Neuronal stem cell (in vitro differentiated cells): ENCODE measurements around the gene WDR83.

ENCODE experiments used
- DNase-seq: peaks from one replicate; pipeline ENCODE4 v3.0.0-alpha.2; 2013; ENCODE audit warnings: low spot score
- H2AFZ ChIP-seq: one replicate; pipeline ENCODE4 v1.6.1; 2013; ENCODE audit warnings: mild to moderate bottlenecking, low read length, inconsistent platforms
- H2AK5ac ChIP-seq: 2 replicates; pipeline ENCODE4 v1.6.1; 2013; ENCODE audit warnings: low read depth, mild to moderate bottlenecking, inconsistent platforms, low read length, moderate library complexity, mixed read lengths
- H2BK120ac ChIP-seq: 2 replicates; pipeline ENCODE4 v1.6.1; 2013; ENCODE audit warnings: low read depth, mild to moderate bottlenecking, inconsistent platforms, low read length, moderate library complexity, mixed read lengths
- H2BK12ac ChIP-seq: one replicate; pipeline ENCODE4 v1.6.1; 2013; ENCODE audit warnings: low read length, inconsistent platforms
- H2BK15ac ChIP-seq: 2 replicates; pipeline ENCODE4 v1.6.1; 2013; ENCODE audit warnings: mild to moderate bottlenecking, low read length, inconsistent platforms, mixed read lengths
- H2BK5ac ChIP-seq: one replicate; pipeline ENCODE4 v1.6.1; 2013; ENCODE audit warnings: inconsistent platforms, mild to moderate bottlenecking, low read length, moderate library complexity
- H3K14ac ChIP-seq: one replicate; pipeline ENCODE4 v1.6.1; 2013; ENCODE audit warnings: low read length, inconsistent platforms
- H3K18ac ChIP-seq: 2 replicates; pipeline ENCODE4 v1.6.1; 2013; ENCODE audit warnings: low read length, inconsistent platforms
- H3K23ac ChIP-seq: 2 replicates; pipeline ENCODE4 v1.6.1; 2013; ENCODE audit warnings: low read depth, mild to moderate bottlenecking, mixed read lengths, low read length, inconsistent platforms; ENCODE audit not compliant: poor library complexity
- H3K27ac ChIP-seq: replicated peaks from 3 replicates; pipeline ENCODE4 v1.5.1; 2013; ENCODE audit warnings: low read length, inconsistent platforms
- H3K27me3 ChIP-seq, 3 experiments: 2 replicates each; pipeline ENCODE4 v1.6.1; 2013; ENCODE audit warnings: low read length in 3 of 3, mild to moderate bottlenecking in 2 of 3, inconsistent platforms in 1 of 3, low read depth in 1 of 3, mixed read lengths in 1 of 3, moderate library complexity in 1 of 3; ENCODE audit not compliant: control insufficient read depth in 3 of 3, insufficient read depth in 3 of 3
- H3K36me3 ChIP-seq, 2 donors: replicated peaks in 1 of 2; 2 replicates each; pipeline ENCODE4 v1.6.1; 2013; ENCODE audit warnings: low read length in 2 of 2; ENCODE audit not compliant: control insufficient read depth in 2 of 2, insufficient read depth in 2 of 2
- H3K4ac ChIP-seq: 2 replicates; pipeline ENCODE4 v1.6.1; 2013; ENCODE audit warnings: inconsistent platforms, mild to moderate bottlenecking, low read length, moderate library complexity
- H3K4me1 ChIP-seq, 2 donors: 1 replicate in 1 of 2; 2 replicates in 1 of 2; pipeline ENCODE4 v1.6.1; 2013; ENCODE audit warnings: low read length in 2 of 2, low read depth in 1 of 2; ENCODE audit not compliant: control insufficient read depth in 2 of 2, insufficient read depth in 1 of 2
- H3K4me2 ChIP-seq: one replicate; pipeline ENCODE4 v1.6.1; 2013; ENCODE audit warnings: mild to moderate bottlenecking, low read length, inconsistent platforms; ENCODE audit not compliant: insufficient read depth, poor library complexity, severe bottlenecking
- H3K4me3 ChIP-seq, 2 donors: 2 replicates each; pipeline ENCODE4 v1.5.1; 2013; ENCODE audit warnings: low read length in 2 of 2, mild to moderate bottlenecking in 2 of 2, inconsistent platforms in 1 of 2, moderate library complexity in 1 of 2
- H3K79me1 ChIP-seq: one replicate; pipeline ENCODE4 v1.6.1; 2013; ENCODE audit warnings: low read depth, mild to moderate bottlenecking, inconsistent platforms, low read length, moderate library complexity
- H3K9ac ChIP-seq: one replicate; pipeline ENCODE4 v1.6.1; 2013; ENCODE audit warnings: mild to moderate bottlenecking, low read depth, low read length, inconsistent platforms; ENCODE audit not compliant: poor library complexity
- H3K9me3 ChIP-seq, 2 donors: replicated peaks in 1 of 2; 2 replicates each; pipeline versions ENCODE3 to v1.6.1; 2013; ENCODE audit warnings: low read length in 2 of 2, mild to moderate bottlenecking in 2 of 2, inconsistent platforms in 1 of 2, low read depth in 1 of 2, mixed read lengths in 1 of 2, moderate library complexity in 1 of 2; ENCODE audit not compliant: control insufficient read depth in 2 of 2, insufficient read depth in 1 of 2
- H4K8ac ChIP-seq: one replicate; pipeline ENCODE4 v1.6.1; 2013; ENCODE audit warnings: low read depth, mild to moderate bottlenecking, inconsistent platforms, low read length, moderate library complexity
- H4K91ac ChIP-seq: one replicate; pipeline ENCODE4 v1.6.1; 2013; ENCODE audit warnings: low read length, low read depth, mild to moderate bottlenecking, inconsistent platforms; ENCODE audit not compliant: poor library complexity
- WGBS, 2 donors: extraction: QIAGEN DNeasy Blood & Tissue Kit; methylation state at CpG; one replicate each; pipeline ENCODE4 v1.1.7; 2013; ENCODE audit warnings: missing lambda C conversion rate in 2 of 2, mixed read lengths in 1 of 2; ENCODE audit not compliant: insufficient read length in 2 of 2, insufficient replicate concordance in 1 of 2; ENCODE audit errors: extremely low coverage in 2 of 2; 5-methylcytosine and 5-hydroxymethylcytosine counted together

The WDR83 gene

GRCh38 chr19:12647490-12648071 is 19.0 kb upstream of the WDR83 start:
- Histone ChIP-seq H3K14ac (no peak overlapping the region), H3K18ac (no peak overlapping the region), H4K91ac (no peak overlapping the region), H2BK5ac (peak overlapping the region; percentile 60), H3K4me2 (no peak overlapping the region), H3K9ac (peak overlapping the region; percentile 12), H3K79me1 (no peaks in the 10 kb centered on the region), H3K23ac (peak overlapping the region; percentile 6), H3K4ac (no peak overlapping the region), H3K27me3 (no peaks in the 10 kb centered on the region), H2BK12ac (no peak overlapping the region), H4K8ac (no peak overlapping the region), H3K4me3 (no peak overlapping the region), H2AFZ (no peak overlapping the region), H2BK120ac (no peak overlapping the region), H3K36me3 (peaks cover 3 to 7% of the 10 kb centered on the region in 2 donors), H2AK5ac (peak overlapping the region; percentile 25), H3K27ac (no peak overlapping the region), H3K9me3 (no peaks in the 10 kb centered on the region), H3K4me1 (no peaks in the 10 kb centered on the region), H2BK15ac (no peak overlapping the region)
- no peak for DNase-seq
- no CpG with 5 or more reads among the region's 31 CpGs for WGBS, 2 donors

- Histone ChIP-seq H3K27me3 (no peaks in the 10 kb centered on the region), H2BK120ac (no peak overlapping the region), H3K79me1 (no peaks in the 10 kb centered on the region), H3K9me3 (no peaks in the 10 kb centered on the region), H2BK5ac (no peak overlapping the region), H2AK5ac (peak overlapping the region; percentile 25), H2BK15ac (no peak overlapping the region), H3K23ac (no peak overlapping the region), H3K36me3 (peaks cover 3 to 7% of the 10 kb centered on the region in 2 donors), H3K4me3 (peak overlapping the region in 1 of 2 donors; percentile 40), H3K18ac (no peak overlapping the region), H3K4ac (no peak overlapping the region), H3K14ac (no peak overlapping the region), H2AFZ (no peak overlapping the region), H4K8ac (no peak overlapping the region), H3K4me1 (no peaks in the 10 kb centered on the region), H3K4me2 (no peak overlapping the region), H4K91ac (no peak overlapping the region), H3K27ac (no peak overlapping the region), H2BK12ac (no peak overlapping the region), H3K9ac (no peak overlapping the region)
- no CpG with 5 or more reads among the region's 29 CpGs for WGBS, 2 donors
- no peak for DNase-seq
Observed at GRCh38 chr19:12648088-12648487, 18.5 kb upstream of the WDR83 start.

DNA sequence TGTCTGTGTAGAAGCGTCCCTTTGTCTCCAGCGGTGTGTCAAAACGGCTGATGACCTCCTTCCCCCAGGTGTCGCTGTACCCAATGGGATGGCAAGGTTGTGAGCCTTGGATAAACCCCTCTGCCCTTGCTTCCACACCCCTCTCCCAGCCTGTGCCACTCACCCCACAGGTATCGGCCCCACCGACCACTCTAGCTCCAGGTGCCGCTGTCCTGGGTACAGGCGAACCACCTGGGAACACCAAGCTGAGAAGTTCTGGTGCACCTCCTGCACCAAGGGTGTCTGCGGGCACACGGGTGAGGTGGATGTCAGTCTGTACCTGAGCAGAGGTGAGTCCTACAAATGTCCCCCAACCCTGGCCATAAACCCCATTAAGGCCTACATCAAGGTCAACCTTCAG is 16.7 kb upstream of the WDR83 start:
- Histone ChIP-seq H3K23ac (peak overlapping the region; percentile 65), H3K14ac (no peak overlapping the region), H2BK5ac (no peak overlapping the region), H3K27me3 (no peaks in the 10 kb centered on the region), H2BK12ac (no peak overlapping the region), H2BK120ac (no peak overlapping the region), H4K91ac (no peak overlapping the region), H3K27ac (no peak overlapping the region), H3K9me3 (no peaks in the 10 kb centered on the region), H4K8ac (no peak overlapping the region), H2AK5ac (peak overlapping the region; percentile 35), H3K4ac (no peak overlapping the region), H3K4me1 (no peaks in the 10 kb centered on the region), H2AFZ (no peak overlapping the region), H2BK15ac (no peak overlapping the region), H3K4me2 (no peak overlapping the region), H3K79me1 (no peaks in the 10 kb centered on the region), H3K18ac (no peak overlapping the region), H3K36me3 (peaks cover 4 to 17% of the 10 kb centered on the region in 2 donors), H3K9ac (no peak overlapping the region), H3K4me3 (no peak overlapping the region)
- no peak for DNase-seq
- WGBS, 2 donors, result no CpG with 5 or more reads among the region's 10 CpGs

DNA sequence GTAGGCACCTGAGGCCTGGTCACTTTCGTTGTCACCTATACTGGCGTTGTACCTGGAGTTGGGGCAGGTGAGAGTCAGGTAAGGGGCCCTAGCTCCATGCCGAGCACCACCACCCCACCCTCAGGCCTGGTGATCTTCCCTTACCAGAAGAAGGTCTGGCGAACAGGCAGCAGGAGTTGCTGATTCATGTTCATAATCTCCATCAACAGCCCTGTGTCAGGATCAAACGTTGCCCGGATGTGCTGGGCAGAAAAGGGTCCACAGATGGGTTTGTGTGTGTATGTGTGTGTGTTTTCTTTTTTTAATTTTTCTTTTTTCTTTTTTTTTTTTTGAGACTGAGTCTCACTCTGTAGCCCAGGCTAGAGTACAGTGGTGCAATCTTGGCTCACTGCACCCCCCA is 14.4 kb upstream of the WDR83 start:
- Histone ChIP-seq H3K9me3 (peaks cover 0 to under 1% of the 10 kb centered on the region in 2 donors), H2BK15ac (no peak overlapping the region), H2BK5ac (no peak overlapping the region), H2BK12ac (no peak overlapping the region), H3K23ac (no peak overlapping the region), H3K18ac (no peak overlapping the region), H2AFZ (no peak overlapping the region), H3K9ac (peak overlapping the region; percentile 16), H4K8ac (no peak overlapping the region), H3K4me1 (no peaks in the 10 kb centered on the region), H3K14ac (no peak overlapping the region), H3K27ac (no peak overlapping the region), H2BK120ac (no peak overlapping the region), H3K27me3 (no peaks in the 10 kb centered on the region), H2AK5ac (no peak overlapping the region), H3K36me3 (peaks cover 12 to 38% of the 10 kb centered on the region in 2 donors), H3K4me2 (no peak overlapping the region), H4K91ac (no peak overlapping the region), H3K79me1 (peaks cover 4% of the 10 kb centered on the region), H3K4ac (no peak overlapping the region), H3K4me3 (no peak overlapping the region)
- no peak for DNase-seq
- WGBS, 2 donors, result no CpG with 5 or more reads among the region's 6 CpGs
